ENCODE data around the gene PIBF1. TPM values are rescaled to one million over a fixed set of nuclear protein-coding genes. Genes with fewer than 3 reads are reported as not detected.
"Not testable (repeated sequence)": the region's sequence is repeated elsewhere in the genome, so short reads cannot be mapped to it uniquely, and the experiment has no call there.

Gene PIBF1
- total RNA-seq, 2 experiments from 2014 or later = 25.7 to 25.9 TPM

GRCh38 chr13:72782717-72783116 is 784 bp downstream of the PIBF1 start:
- no peaks in the 10 kb centered on the region for H3K27me3 Mint-ChIP-seq
- ChIA-PET POLR2A (no interaction called here), CTCF (interaction anchor here (0.6 kb wide), 1 partner anchor 1171 kb away, joined by 3 read pairs; no protein-coding TSS in a partner anchor)
- peak overlapping the region; percentile 94 for H3K4me3 Mint-ChIP-seq
- no peaks in the 10 kb centered on the region for H3K9me3 Mint-ChIP-seq (ENCODE audit: low read depth)
- H3K27ac Mint-ChIP-seq = peak overlapping the region; percentile 97
- ATAC-seq (no peak), DNase-seq (peak; percentile 12)
- peaks cover 52% of the 10 kb centered on the region for H3K4me1 Mint-ChIP-seq
- intact Hi-C loops (cut with DNase I, micrococcal nuclease) = loop anchor here in 1 of 2 experiments (2.0 to 10.0 kb wide), 2 partner anchors 932 to 1352 kb away; partner anchors contain the start of gene KLF12
- peaks cover 44% of the 10 kb centered on the region for H3K36me3 Mint-ChIP-seq (ENCODE audit: low read depth)

GRCh38 chr13:72784679-72785078 is 2.7 kb downstream of the PIBF1 start:
- not testable (repeated sequence) for H3K27ac Mint-ChIP-seq, ATAC-seq
- intact Hi-C loops (cut with DNase I, micrococcal nuclease) = loop anchor here in 1 of 2 experiments (10.0 kb wide), 1 partner anchor 930 kb away; no protein-coding TSS in a partner anchor

DNA sequence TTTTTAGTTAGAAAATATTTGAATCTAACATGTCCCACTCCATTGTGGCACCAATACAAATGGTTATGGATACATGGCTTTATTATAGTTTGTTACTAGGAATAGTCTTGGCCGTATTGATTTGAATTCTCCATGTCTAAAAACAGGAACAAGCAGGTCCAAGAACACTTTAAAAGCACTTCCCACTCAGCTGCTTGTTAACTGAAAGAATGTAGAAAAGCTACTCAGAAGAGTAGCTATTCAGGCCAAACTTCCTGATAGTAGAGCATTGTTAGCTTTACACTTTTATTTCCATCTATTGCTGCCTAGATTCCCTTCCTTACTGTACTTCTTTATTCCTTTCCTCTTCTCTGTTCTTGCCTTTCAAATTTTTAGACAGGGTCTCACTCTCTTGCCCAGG is 6.9 kb downstream of the PIBF1 start:
- Mint-ChIP-seq H3K9me3 (ENCODE audit: low read depth) (peaks cover 4% of the 10 kb centered on the region), H3K27me3 (no peaks in the 10 kb centered on the region), H3K4me1 (peaks cover 27% of the 10 kb centered on the region), H3K4me3 (no peak overlapping the region), H3K36me3 (ENCODE audit: low read depth) (peaks cover 41% of the 10 kb centered on the region), H3K27ac (no peak overlapping the region)
- POLR2A ChIA-PET = no interaction called here
- intact Hi-C loops (cut with DNase I, micrococcal nuclease) = loop anchor here in 1 of 2 experiments (10.0 kb wide), 1 partner anchor 926 kb away; no protein-coding TSS in a partner anchor
- CTCF ChIA-PET = interaction anchor here (0.6 kb wide), 1 partner anchor 45 kb away, joined by 3 read pairs; no protein-coding TSS in a partner anchor
- ATAC-seq = no peak
- no peak for DNase-seq

More at GRCh38 chr13:72784679-72785078, 2.7 kb downstream of the PIBF1 start:
- H3K27me3 Mint-ChIP-seq; H3K9me3 Mint-ChIP-seq (ENCODE audit: low read depth); CTCF ChIA-PET; H3K4me3 Mint-ChIP-seq; DNase-seq: not testable (repeated sequence)
- H3K36me3 Mint-ChIP-seq (ENCODE audit: low read depth) = peaks cover 37% of the 10 kb centered on the region
- POLR2A ChIA-PET = interaction anchor here (0.7 kb wide), 1 partner anchor 1038 kb away, joined by 3 read pairs; no protein-coding TSS in a partner anchor
- H3K4me1 Mint-ChIP-seq = peaks cover 44% of the 10 kb centered on the region

DNA sequence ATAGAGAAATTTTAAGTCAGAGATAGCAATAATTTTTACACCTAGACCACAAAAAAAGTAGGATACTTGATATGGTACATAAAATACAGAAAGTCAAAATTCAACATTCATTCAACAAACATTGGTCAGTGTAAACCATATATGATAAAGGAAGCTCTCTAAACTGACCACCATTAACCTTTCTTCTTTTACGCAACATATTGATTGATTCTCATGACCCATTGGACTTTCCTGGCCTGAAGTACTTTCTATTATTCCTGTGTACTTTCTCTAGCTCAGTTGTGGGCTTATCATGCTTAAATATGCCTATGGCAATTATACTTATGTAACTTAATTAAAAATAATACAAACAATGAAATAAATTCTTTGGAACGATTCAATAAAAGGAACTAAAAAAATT is 10.7 kb downstream of the PIBF1 start:
- no peak for DNase-seq
- ChIA-PET POLR2A (no interaction called here), CTCF (no interaction called here)
- H3K4me1 Mint-ChIP-seq = peaks cover 9% of the 10 kb centered on the region
- H3K27me3 Mint-ChIP-seq = no peaks in the 10 kb centered on the region
- peaks cover 8% of the 10 kb centered on the region for H3K9me3 Mint-ChIP-seq (ENCODE audit: low read depth)
- intact Hi-C loops (cut with DNase I, micrococcal nuclease) = no loop called here
- H3K36me3 Mint-ChIP-seq (ENCODE audit: low read depth) = peaks cover 40% of the 10 kb centered on the region
- no peak for ATAC-seq
- no peak overlapping the region for H3K27ac Mint-ChIP-seq
- no peak overlapping the region for H3K4me3 Mint-ChIP-seq

DNA sequence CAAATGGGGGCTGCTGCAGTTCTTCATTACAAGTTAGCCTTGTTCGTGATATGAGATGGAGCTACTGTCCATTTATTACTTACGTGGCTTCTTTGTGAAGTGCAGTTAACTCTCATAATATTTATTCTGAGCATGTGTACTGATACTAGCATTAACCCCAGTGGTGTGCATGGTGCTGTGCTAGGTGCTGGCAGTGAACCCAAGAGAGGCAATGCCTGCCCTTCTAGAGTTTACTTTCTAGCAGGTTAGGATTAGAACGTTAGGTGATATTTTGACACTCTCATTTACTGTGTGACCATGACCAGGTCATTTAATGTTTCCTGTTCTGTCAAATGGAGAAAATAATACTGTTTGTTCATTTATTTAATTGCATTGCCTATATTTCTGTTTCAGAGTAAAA is 16.9 kb downstream of the PIBF1 start:
- Mint-ChIP-seq H3K4me1 (peaks cover 7% of the 10 kb centered on the region), H3K9me3 (ENCODE audit: low read depth) (peaks cover 4% of the 10 kb centered on the region), H3K27me3 (no peaks in the 10 kb centered on the region), H3K27ac (no peak overlapping the region), H3K4me3 (no peak overlapping the region), H3K36me3 (ENCODE audit: low read depth) (peaks cover 42% of the 10 kb centered on the region)
- intact Hi-C loops (cut with DNase I, micrococcal nuclease) = no loop called here
- ChIA-PET POLR2A (no interaction called here), CTCF (no interaction called here)
- ATAC-seq (no peak), DNase-seq (no peak)

GRCh38 chr13:72804301-72804700 is 22.4 kb downstream of the PIBF1 start:
- Mint-ChIP-seq H3K4me3 (no peak overlapping the region), H3K27ac (no peak overlapping the region), H3K36me3 (ENCODE audit: low read depth) (peaks cover 38% of the 10 kb centered on the region), H3K4me1 (peaks cover 5% of the 10 kb centered on the region), H3K27me3 (no peaks in the 10 kb centered on the region), H3K9me3 (ENCODE audit: low read depth) (peaks cover 6% of the 10 kb centered on the region)
- ChIA-PET CTCF (no interaction called here), POLR2A (no interaction called here)
- no peak for DNase-seq
- intact Hi-C loops (cut with DNase I, micrococcal nuclease) = loop anchor here in 1 of 2 experiments (10.0 kb wide), 1 partner anchor 900 kb away; no protein-coding TSS in a partner anchor
- no peak for ATAC-seq

- POLR2A ChIA-PET = no interaction called here
- peak overlapping the region; percentile 42 for H3K27ac Mint-ChIP-seq
- no peaks in the 10 kb centered on the region for H3K27me3 Mint-ChIP-seq
These were observed 23.9 kb downstream of the PIBF1 start for GRCh38 chr13:72805676-72806346.

DNA sequence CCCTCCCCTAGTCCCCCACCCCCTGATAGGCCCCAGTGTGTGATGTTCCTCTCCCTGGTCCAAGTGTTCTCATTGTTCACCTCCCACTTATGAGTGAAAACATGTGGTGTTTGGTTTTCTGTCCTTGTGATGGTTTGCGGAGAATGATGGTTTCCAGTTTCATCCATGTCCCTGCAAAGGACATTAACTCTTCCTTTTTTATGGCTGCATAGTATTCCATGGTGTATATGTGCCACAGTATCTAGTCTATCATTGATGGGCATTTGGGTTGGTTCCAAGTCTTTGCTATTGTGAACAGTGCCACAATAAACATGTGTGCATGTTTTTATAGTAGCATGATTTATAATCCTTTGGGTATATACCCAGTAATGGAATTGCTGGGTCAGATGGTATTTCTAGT is 24.6 kb downstream of the PIBF1 start:
- intact Hi-C loops (cut with DNase I, micrococcal nuclease) = loop anchor here in 1 of 2 experiments (10.0 kb wide), 1 partner anchor 898 kb away; no protein-coding TSS in a partner anchor

More at GRCh38 chr13:72805676-72806346, 23.9 kb downstream of the PIBF1 start:
- H3K4me3 Mint-ChIP-seq = no peak overlapping the region
- intact Hi-C loops (cut with DNase I, micrococcal nuclease) = loop anchor here in 1 of 2 experiments (10.0 kb wide), 1 partner anchor 899 kb away; no protein-coding TSS in a partner anchor
- no peak for DNase-seq
- no peak for ATAC-seq
- H3K4me1 Mint-ChIP-seq = peaks cover 3% of the 10 kb centered on the region
- H3K36me3 Mint-ChIP-seq (ENCODE audit: low read depth) = peaks cover 34% of the 10 kb centered on the region
- peaks cover 6% of the 10 kb centered on the region for H3K9me3 Mint-ChIP-seq (ENCODE audit: low read depth)
- CTCF ChIA-PET = interaction anchor here (0.6 kb wide), 1 partner anchor 97 kb away, joined by 3 read pairs; no protein-coding TSS in a partner anchor

GRCh38 chr13:72808917-72809500 is 27.1 kb downstream of the PIBF1 start:
- H3K9me3 Mint-ChIP-seq (ENCODE audit: low read depth) = peaks cover 6% of the 10 kb centered on the region
- POLR2A ChIA-PET = no interaction called here
- intact Hi-C loops (cut with DNase I, micrococcal nuclease) = loop anchor here (1.0 to 10.0 kb wide), 3 partner anchors 250 to 899 kb away; partner anchors contain the start of gene KLF5 (in 1 of the 2)
- DNase-seq = no peak
- CTCF ChIA-PET = interaction anchor here (2.4 kb wide), 1 partner anchor 10 kb away, joined by 9 read pairs; no protein-coding TSS in a partner anchor
- H3K27me3 Mint-ChIP-seq = no peaks in the 10 kb centered on the region
- H3K36me3 Mint-ChIP-seq (ENCODE audit: low read depth) = peaks cover 26% of the 10 kb centered on the region
- H3K4me3 Mint-ChIP-seq = no peak overlapping the region
- no peaks in the 10 kb centered on the region for H3K4me1 Mint-ChIP-seq
- no peak overlapping the region for H3K27ac Mint-ChIP-seq
- no peak for ATAC-seq

More for the DNA sequence above, 24.6 kb downstream of the PIBF1 start:
- ATAC-seq; H3K9me3 Mint-ChIP-seq (ENCODE audit: low read depth); H3K27ac Mint-ChIP-seq; CTCF ChIA-PET; H3K4me1 Mint-ChIP-seq; H3K27me3 Mint-ChIP-seq; H3K4me3 Mint-ChIP-seq; DNase-seq; POLR2A ChIA-PET: not testable (repeated sequence)
- H3K36me3 Mint-ChIP-seq (ENCODE audit: low read depth) = peaks cover 30% of the 10 kb centered on the region

DNA sequence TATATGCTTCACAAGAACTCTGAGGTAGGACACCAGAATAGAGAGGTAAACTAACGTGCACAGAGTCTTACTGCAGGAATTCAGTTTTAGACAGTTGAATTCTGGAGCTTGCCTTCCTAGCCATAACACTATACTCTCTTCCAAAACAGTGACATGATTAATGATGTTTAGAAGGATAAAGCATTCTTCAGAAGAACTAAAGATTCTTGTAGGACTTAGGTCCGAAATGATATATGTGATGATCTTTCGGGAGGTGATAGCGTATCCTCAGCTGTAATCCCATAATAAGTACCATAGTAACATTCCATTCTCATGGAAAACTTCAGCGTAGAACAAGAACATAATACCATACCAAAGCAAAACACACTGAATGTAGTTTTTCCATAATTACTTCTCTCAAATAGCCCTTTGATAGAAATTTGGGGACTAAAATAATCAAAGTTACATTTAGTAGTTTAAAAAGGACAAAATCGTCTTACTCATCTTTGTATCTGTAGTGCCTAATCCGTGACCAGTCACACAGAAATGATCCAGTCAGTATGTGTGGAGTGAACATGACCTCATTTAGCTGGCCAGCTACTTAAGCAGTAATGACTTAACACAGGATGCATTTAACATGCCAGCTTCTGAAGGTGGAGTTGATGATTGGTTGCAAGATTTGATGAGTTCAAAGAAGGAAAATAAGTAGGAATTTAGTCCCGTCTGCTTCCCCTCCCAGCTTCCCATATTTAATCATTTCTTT is 38.4 kb downstream of the PIBF1 start:
- peaks cover 37% of the 10 kb centered on the region for H3K36me3 Mint-ChIP-seq (ENCODE audit: low read depth)
- H3K9me3 Mint-ChIP-seq (ENCODE audit: low read depth) = no peaks in the 10 kb centered on the region
- H3K4me3 Mint-ChIP-seq = no peak overlapping the region
- no peaks in the 10 kb centered on the region for H3K27me3 Mint-ChIP-seq
- peaks cover 4% of the 10 kb centered on the region for H3K4me1 Mint-ChIP-seq
- ChIA-PET POLR2A (no interaction called here), CTCF (interaction anchor here (0.6 kb wide), 2 partner anchors 8 to 173 kb away, joined by 3 read pairs; no protein-coding TSS in a partner anchor)
- ATAC-seq (no peak), DNase-seq (no peak)
- intact Hi-C loops (cut with DNase I, micrococcal nuclease) = no loop called here
- H3K27ac Mint-ChIP-seq = no peak overlapping the region

GRCh38 chr13:72820898-72821279 is 39.0 kb downstream of the PIBF1 start:
- ATAC-seq = no peak
- POLR2A ChIA-PET = no interaction called here

More at GRCh38 chr13:72820898-72821279, 39.0 kb downstream of the PIBF1 start:
- DNase-seq = no peak
- Mint-ChIP-seq H3K27me3 (no peaks in the 10 kb centered on the region), H3K4me1 (peaks cover 4% of the 10 kb centered on the region), H3K27ac (no peak overlapping the region), H3K9me3 (ENCODE audit: low read depth) (no peaks in the 10 kb centered on the region), H3K4me3 (no peak overlapping the region), H3K36me3 (ENCODE audit: low read depth) (peaks cover 37% of the 10 kb centered on the region)
- intact Hi-C loops (cut with DNase I, micrococcal nuclease) = no loop called here
- CTCF ChIA-PET = no interaction called here
